Measurements from ENCODE around the gene ZNF652. TPM values are rescaled to one million over a fixed set of nuclear protein-coding genes. Genes with fewer than 3 reads are reported as not detected.

Gene ZNF652
- total RNA-seq, 2 donors from 2014 or later: 42.6 to 60.0 TPM

DNA sequence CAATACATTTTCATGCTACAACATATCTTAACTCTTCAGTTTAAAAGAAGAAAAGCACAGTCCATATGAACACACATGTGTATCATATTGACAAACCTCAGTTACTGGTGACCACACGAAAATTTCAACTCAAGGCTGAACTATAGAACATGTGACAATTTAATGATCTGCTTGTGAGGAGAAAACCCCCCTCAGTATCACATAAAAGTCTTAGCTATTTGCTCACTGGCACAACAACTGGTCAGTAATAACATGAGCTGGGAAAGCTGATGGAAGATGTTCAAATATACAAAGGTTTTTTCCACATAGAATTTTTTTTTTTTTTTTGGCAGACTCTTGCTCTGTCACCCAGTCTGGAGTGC lies 19.5 kb downstream of the ZNF652 start:
- Mint-ChIP-seq H3K27me3 (ENCODE audit: insufficient read depth) (no peaks in the 10 kb centered on the region), H3K27ac (no peak overlapping the region), H3K36me3 (ENCODE audit: low read depth) (peaks cover 2% of the 10 kb centered on the region), H3K4me1 (peaks cover 10% of the 10 kb centered on the region), H3K9me3 (no peaks in the 10 kb centered on the region), H3K4me3 (no peak overlapping the region)
- no peak overlapping the region for H3K9ac ChIP-seq (ENCODE audit: extremely low read depth, low read length, poor library complexity, severe bottlenecking)
- H3K27ac ChIP-seq (ENCODE audit: low read depth, low read length): no peak overlapping the region
- WGBS, 2 experiments (ENCODE audit: insufficient coverage in 1 of 2, insufficient read length in 1 of 2): 77% methylated on average over 1 of the region's 1 CpG; no CpG with 5 or more reads in 1 of the 2 experiments
- no peak overlapping the region for H3K4me3 ChIP-seq (ENCODE audit: low read length)
- no peaks in the 10 kb centered on the region for H3K36me3 ChIP-seq (ENCODE audit: control insufficient read depth, insufficient read depth, low read length)
- TF ChIP-seq, protein P1, sequence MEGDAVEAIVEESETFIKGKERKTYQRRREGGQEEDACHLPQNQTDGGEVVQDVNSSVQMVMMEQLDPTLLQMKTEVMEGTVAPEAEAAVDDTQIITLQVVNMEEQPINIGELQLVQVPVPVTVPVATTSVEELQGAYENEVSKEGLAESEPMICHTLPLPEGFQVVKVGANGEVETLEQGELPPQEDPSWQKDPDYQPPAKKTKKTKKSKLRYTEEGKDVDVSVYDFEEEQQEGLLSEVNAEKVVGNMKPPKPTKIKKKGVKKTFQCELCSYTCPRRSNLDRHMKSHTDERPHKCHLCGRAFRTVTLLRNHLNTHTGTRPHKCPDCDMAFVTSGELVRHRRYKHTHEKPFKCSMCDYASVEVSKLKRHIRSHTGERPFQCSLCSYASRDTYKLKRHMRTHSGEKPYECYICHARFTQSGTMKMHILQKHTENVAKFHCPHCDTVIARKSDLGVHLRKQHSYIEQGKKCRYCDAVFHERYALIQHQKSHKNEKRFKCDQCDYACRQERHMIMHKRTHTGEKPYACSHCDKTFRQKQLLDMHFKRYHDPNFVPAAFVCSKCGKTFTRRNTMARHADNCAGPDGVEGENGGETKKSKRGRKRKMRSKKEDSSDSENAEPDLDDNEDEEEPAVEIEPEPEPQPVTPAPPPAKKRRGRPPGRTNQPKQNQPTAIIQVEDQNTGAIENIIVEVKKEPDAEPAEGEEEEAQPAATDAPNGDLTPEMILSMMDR (conservative IDR thresholded peaks at IDR 0.05): no peak
- H3K9me3 ChIP-seq (ENCODE audit: control insufficient read depth, low read length): no peaks in the 10 kb centered on the region
- no peaks in the 10 kb centered on the region for H3K27me3 ChIP-seq (ENCODE audit: control insufficient read depth, insufficient read depth, low read length, poor library complexity, severe bottlenecking)
- DNase-seq: no peak
- H3K4me1 ChIP-seq (ENCODE audit: control insufficient read depth, insufficient read depth, low read length): no peaks in the 10 kb centered on the region

DNA sequence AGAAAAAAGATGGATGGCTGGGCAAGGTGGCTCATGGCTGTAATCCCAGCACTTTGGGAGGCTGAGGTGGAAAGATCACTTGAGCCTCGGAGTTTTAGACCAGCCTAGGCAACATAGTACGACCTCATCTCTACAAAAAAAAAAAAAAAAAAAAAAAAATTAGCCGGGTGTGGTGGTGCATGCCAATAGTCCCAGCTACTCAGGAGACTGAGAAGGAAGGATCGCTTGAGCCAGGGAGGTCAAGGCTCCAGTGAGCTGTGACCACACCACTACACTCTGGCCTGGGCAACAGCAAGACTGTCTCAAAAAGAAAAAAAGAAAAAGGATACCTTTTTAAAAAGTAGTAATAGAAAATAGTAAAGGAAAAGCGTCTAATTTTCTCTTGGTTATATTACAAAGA lies 20.7 kb downstream of the ZNF652 start:
- TF ChIP-seq, protein P1 (conservative IDR thresholded peaks at IDR 0.05): no peak
- H3K9me3 Mint-ChIP-seq: no peaks in the 10 kb centered on the region
- Histone ChIP-seq H3K4me3 (ENCODE audit: low read length) (no peak overlapping the region), H3K27me3 (ENCODE audit: control insufficient read depth, insufficient read depth, low read length, poor library complexity, severe bottlenecking) (no peaks in the 10 kb centered on the region), H3K9me3 (ENCODE audit: control insufficient read depth, low read length) (no peaks in the 10 kb centered on the region), H3K4me1 (ENCODE audit: control insufficient read depth, insufficient read depth, low read length) (no peaks in the 10 kb centered on the region), H3K27ac (ENCODE audit: low read depth, low read length) (no peak overlapping the region), H3K36me3 (ENCODE audit: control insufficient read depth, insufficient read depth, low read length) (no peaks in the 10 kb centered on the region), H3K9ac (ENCODE audit: extremely low read depth, low read length, poor library complexity, severe bottlenecking) (no peak overlapping the region)
- H3K4me3 Mint-ChIP-seq: no peak overlapping the region
- peaks cover 10% of the 10 kb centered on the region for H3K4me1 Mint-ChIP-seq
- 83 to 100% methylated on average over 1 to 3 of the region's 5 CpGs for WGBS, 2 experiments (ENCODE audit: insufficient coverage in 1 of 2, insufficient read length in 1 of 2)
- no peak for DNase-seq
- peak overlapping the region; percentile 67 for H3K27ac Mint-ChIP-seq
- peaks cover 2% of the 10 kb centered on the region for H3K36me3 Mint-ChIP-seq (ENCODE audit: low read depth)
- H3K27me3 Mint-ChIP-seq (ENCODE audit: insufficient read depth): no peaks in the 10 kb centered on the region

DNA sequence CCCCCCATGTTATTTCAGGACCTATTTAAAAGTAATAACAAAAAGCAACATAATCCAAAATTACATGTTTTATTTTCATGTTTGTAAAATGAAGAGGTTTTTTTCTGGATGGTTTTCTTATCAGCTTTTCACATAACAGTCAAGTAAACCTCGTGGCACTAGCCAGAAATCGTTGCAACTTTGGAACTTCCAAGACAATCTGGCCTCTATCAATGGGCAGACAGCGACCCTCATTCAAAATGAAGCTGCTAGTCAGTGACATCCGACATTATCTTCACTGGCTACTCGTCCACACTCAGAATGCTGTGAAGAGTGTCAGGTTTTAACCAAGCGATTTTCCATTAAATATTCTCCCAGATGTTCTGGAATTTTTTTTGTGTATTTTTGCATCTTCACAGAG lies 22.7 kb downstream of the ZNF652 start:
- peaks cover 10% of the 10 kb centered on the region for H3K4me1 Mint-ChIP-seq
- TF ChIP-seq, protein P1 (conservative IDR thresholded peaks at IDR 0.05): no peak
- no peaks in the 10 kb centered on the region for H3K27me3 Mint-ChIP-seq (ENCODE audit: insufficient read depth)
- Histone ChIP-seq H3K4me1 (ENCODE audit: control insufficient read depth, insufficient read depth, low read length) (no peaks in the 10 kb centered on the region), H3K27ac (ENCODE audit: low read depth, low read length) (no peak overlapping the region), H3K9ac (ENCODE audit: extremely low read depth, low read length, poor library complexity, severe bottlenecking) (no peak overlapping the region), H3K4me3 (ENCODE audit: low read length) (no peak overlapping the region), H3K36me3 (ENCODE audit: control insufficient read depth, insufficient read depth, low read length) (no peaks in the 10 kb centered on the region), H3K27me3 (ENCODE audit: control insufficient read depth, insufficient read depth, low read length, poor library complexity, severe bottlenecking) (no peaks in the 10 kb centered on the region), H3K9me3 (ENCODE audit: control insufficient read depth, low read length) (no peaks in the 10 kb centered on the region)
- no peak overlapping the region for H3K27ac Mint-ChIP-seq
- H3K36me3 Mint-ChIP-seq (ENCODE audit: low read depth): peaks cover 2% of the 10 kb centered on the region
- H3K9me3 Mint-ChIP-seq: no peaks in the 10 kb centered on the region
- 91 to 97% methylated on average over 6 of the region's 6 CpGs for WGBS, 2 experiments (ENCODE audit: insufficient coverage in 1 of 2, insufficient read length in 1 of 2)
- DNase-seq: no peak
- no peak overlapping the region for H3K4me3 Mint-ChIP-seq
